HuH-7.5 (cell line): ENCODE results near the gene CCDC85A.
"Not testable (repeated sequence)": the region's sequence is repeated elsewhere in the genome, so short reads cannot be mapped to it uniquely, and the experiment has no call there.

Experiments
- DNase-seq: peaks from one replicate; pipeline ENCODE4 v3.0.0; 2011; ENCODE audit warnings: low spot score

Gene CCDC85A

DNA sequence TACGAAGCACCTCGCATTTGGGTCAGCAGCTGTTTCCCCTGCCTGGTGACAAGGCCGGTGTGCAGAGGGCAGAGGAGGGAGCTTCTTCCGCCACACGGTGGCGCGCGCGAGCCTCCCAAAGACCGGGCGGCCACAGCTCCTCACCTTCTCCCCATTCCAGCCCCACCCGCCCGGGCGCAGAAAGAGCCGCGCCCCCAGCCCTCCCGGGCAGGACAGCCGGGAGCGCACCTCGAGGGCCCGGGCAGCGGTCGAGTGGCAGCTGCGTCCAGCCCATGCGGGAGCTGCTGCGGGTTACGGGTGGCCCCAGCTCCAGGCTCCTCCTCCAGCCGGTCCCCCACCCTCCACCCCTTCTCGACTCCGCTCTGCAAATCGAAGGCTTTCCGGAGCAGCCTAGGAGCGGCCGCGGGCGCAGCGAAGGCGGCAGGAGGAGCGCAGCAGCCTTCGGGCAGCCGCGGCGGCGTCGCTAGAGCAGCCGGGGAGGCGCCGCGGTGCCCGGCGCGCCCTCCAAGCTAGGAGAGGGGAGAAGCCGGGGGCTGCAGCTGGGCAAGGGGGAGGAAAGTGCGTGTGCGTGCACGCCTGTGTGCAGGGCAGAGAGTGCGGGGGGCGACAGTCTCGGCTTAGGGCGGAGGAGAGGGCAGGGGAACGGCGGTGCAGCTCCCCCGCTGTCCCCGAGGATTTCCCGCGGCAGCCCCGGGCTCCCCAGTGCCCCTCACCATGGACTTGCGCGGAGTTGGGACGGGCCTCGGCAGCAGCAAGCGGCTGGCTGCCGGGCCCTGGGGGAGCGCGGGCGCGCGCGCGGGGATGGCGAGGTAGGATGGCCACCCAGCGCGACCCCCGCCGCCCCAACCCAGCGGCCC, at the start of gene CCDC85A:
TSS of gene CCDC85A (plus strand) at position 348 of the 857 bp plus-strand sequence. CDS start 635 bp downstream, outside the sequence.
- peak; percentile 88 for DNase-seq

DNA sequence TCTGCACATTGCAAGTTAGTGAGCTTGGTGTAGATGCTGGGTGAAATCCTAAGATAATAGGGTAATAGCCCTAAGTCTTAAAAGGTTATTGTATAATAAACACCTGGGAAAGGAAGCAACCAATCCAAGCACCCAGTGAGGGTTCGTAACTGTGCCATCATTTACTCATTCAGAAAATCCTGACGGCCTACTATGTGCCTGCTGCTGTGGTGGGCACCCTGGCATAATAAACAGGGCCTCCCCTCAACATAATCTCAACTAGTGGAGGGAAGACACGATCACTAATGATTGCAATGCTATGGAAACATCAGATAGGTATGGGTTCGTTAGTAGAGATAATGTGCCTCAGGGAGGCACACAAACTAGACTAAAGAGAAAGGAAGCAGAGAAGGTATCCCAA, 48.9 kb upstream of the CCDC85A start:
- DNase-seq: no peak

DNA sequence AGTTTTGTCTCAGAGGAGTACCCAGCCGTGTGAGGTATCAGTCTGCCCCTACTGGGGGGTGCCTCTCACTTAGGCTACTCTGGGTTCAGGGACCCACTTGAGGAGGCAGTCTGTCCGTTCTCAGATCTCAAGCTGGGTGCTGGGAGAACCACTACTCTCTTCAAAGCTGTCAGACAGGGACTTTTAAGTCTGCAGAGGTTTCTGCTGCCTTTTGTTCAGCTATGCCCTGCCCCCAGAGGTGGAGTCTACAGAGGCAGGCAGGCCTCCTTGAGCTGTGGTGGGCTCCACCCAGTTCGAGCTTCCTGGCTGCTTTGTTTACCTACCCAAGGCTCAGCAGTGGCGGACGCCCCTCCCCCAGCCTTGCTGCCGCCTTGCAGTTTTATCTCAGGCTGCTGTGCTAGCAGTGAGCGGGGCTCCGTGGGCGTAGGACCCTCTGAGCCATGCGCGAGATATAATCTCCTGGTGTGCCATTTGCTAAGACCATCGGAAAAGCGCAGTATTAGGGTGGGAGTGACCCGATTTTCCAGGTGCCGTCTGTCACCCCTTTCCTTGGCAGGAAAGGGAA, 41.2 kb upstream of the CCDC85A start:
- DNase-seq: not testable (repeated sequence)

DNA sequence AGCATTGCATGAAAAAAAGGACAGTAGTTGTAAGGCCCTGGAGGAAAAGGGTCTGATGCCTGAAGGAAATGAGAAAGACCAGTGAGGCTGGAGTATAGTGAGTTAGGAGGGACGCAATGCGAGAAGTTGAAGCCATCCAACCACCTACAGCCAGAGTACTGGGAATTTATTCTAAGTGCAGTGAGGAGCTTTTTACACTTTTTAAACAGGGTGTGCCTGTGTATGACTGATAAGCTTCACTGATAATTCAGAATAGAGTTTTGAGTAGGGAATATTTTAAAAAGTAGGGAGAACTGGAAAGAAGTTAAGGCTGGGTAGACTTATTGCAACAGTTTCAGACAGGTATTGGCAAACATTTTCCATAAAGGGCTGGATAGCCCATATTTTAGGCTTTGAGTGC, 35.9 kb upstream of the CCDC85A start:
- no peak for DNase-seq

DNA sequence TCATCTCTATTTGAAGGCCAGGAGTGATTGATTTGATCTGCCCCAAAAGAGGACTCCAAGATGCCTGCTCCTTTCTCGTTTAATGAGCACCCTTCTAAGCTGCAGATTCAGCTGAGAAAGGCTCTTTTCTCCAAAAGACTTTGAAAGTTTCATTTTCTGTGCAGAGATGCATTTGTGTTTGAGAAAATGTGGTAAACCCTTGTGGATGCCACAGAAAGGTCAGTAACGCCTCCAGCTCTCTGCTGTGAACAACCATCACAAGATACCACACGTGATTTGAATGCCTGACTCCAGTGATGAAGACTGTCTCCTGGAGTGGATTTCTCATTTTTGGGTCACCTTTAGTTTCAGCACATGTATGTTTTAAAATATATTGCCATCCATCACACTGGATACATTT, 35.0 kb upstream of the CCDC85A start:
- DNase-seq: no peak

DNA sequence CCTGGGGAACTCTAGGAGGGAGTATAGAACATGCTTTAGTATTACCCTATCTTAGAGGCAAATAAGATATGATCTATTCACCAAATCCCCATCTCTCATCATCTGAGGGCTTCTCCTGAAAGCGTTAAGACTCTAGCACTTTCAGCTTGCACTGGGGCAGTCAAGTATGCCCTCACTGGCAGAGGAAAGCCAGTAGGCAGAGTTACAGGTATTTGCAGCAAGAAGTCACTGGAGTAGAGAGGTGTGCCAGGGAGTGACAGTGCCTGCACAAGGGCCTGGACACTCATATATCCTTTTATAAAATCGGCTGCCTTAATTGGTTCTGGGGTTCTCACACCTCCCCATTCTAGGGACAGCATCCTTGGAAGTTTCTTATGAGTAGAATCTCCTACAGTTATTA, 31.9 kb upstream of the CCDC85A start:
- DNase-seq: no peak

DNA sequence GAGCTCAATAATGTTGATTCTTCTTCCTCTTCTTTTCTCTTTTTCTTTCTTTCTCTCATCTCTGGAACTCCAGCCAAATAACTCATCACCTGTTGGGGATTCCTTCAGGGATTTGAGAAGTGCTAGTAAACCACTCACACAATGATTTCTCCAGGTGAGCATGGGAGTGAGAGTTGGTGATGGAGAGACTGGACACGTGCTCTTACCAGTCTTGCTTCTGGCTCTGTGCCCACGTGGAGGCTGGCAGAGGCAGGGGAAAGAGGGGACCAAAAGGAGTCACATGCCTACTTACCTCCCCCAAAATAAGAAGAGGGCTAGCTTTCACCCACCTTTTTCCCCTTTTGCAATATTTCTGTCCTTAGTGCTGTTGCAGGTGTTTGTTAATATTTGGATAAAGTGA, 28.6 kb upstream of the CCDC85A start:
- DNase-seq: no peak

DNA sequence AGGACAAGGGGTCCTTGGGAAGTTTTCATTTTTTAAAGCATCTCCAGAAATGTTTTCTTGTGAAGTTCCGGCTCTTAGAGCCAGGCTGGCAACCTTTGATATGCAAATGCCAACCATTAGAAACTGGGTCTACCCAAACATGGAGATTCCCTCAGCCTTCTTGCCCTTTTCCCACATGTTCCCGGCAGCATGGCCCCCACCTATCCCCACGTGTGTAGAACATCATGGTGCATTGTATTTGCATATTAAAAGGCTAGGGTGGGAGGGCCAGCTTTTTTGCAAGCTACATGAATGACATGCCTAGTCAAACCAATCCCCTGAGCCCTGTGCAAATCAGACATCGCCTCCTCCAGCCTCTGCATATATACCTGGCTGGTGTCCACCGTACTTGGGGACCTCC, 23.9 kb upstream of the CCDC85A start:
- not testable (repeated sequence) for DNase-seq

DNA sequence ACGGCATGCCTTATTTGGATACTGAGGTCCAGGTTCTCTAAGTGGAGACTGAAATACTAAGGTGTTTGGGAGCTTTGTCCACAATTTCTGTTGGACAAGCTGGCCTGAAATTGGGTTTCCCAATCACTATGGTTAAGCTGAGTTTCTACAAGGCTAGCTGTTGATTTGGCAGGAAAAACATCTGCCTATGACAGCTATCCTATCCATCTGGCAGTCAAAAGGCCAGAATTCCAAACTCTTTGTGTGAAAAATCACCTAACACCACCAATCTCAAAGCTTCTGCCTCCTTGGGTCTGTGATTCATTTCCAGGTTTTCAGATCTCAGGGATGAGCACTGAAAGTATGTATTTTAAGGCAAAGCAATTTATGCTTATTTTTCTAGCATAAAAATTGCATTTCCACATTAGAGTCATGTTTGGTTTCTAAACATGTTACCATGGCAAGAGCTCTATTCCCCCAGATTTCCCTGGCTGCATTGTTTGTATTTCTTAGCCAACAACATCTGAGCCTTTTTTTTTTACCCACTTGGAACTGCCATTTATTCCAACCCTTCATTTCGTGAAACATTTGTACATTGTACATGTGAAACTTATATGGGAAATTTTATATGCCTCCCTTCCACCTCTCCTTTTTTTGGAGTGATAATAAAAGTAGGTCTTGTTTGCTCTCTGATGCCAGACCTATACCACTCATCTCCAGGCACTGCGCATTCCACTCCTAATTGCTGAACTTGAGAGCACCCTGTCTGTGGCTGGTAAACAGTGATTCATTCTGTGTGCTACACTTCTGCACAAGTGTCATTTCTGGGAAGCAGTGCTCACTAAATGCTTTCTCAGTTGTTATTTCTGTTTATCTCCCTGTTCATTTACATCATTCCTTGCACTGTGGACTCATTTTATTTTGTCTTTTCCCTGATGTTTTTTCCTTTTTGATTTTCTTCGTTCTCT, 15.9 kb upstream of the CCDC85A start:
- DNase-seq: no peak

DNA sequence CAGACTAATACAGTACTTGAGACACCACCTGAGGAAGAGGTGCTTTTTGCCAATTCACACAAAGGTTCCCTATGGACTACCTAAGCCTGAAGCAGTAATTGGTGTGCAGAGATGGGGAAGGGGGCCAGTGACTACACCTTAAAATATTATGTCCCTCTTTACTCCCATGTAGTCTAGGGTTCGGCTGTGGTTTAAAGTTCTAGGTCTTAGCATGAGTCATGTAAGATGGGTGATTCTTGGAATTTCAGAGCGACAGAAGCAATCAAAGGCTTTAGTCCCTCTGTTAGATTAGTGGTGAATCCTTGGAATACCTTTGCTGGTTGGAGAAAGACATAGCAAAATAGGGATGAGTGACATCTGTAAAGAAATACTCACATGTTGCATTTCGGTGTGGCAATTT, 14.3 kb upstream of the CCDC85A start:
- DNase-seq: no peak

DNA sequence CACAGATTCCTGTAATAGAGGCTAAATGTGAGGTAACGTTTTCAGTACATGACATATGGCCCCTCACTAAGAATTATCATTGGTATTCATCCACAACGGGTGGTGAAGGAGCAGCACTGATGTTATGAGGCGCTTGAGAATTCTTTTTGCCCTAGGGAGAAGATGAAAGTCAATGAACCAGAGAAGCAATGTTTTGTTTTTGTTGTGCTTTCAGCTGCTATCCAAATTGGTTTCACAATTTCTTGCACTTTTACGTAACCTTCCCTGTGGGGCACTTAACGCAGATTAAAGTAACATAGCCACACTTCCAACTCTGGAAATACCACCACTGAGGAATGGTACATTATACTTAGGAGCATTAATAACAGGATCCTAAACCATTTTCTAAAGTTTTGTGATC, 13.3 kb upstream of the CCDC85A start:
- no peak for DNase-seq

DNA sequence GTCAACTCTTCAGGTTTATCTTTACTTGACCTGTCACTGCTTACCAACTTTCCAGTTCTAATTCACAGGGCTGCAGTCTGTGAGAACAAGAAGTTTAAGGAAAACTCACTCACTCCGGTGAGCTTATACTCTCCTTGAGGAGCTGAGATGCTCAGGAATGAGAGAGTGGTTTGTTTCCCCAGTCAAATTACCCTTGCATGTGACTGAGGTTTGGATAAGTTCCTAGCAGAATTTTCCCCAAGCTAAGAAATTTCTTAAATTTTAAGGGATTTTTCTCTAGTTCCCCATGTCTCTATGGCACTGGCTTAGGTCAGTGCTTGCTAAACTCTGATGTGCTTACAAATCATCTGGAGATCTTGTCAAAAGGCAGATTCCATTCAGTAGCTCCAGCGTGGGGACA, 12.8 kb upstream of the CCDC85A start:
- no peak for DNase-seq

DNA sequence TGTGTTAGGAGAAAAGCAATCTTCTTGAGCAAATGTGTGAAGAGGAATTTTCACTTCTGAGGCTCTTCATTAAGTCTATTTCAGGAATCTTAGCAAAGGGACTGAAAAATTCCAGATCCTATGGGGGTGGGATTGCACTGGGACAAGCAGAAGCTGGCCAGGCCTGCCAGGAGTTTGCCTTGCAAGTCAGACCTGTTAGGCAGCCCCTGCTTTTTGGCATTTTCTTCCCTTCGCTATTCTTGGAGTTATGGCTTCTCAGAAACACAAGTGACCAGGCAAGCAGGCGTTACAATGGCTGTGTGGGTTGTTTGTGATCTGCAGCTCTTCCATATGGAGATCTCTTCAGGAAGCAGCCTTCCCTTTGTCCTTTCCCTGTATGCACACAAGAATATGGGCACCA, 8.0 kb upstream of the CCDC85A start:
- DNase-seq: no peak

DNA sequence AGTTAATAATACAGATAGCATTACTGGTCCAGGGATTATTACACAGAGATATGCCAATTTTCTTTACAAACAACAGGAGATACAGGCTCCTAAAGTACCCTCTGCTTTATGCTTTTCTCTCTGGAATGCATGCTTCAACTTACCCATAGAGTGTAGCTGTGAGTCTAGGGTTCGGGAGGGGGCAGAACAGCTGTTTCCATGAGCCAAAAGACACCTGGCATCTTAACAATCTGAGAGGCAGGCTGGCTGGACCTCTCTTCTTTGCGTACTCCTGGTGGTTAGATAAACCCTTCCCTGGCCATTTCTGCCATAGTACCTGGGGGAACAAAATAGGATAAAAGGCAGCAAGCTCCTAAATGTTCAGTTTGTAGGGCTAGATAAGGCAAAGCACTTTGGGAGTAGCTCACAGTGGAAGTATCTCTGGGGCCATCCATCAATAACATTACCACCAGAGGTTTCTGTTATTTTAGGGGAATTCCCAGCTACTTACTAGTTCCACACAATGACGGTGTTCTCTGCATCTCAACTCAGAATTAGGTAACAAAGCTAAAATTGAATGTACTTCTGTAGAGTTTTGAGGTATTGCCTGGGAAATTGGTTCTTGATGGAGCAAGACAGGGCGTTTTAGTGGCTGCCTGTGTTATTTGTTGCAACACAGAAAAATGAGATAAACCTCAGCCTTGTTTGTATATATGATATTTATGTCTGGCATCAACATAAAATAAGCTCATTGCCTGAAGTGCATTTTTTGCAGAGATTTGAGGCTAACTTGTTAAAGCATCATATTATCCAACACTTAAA, 6.2 kb upstream of the CCDC85A start:
- DNase-seq: no peak

DNA sequence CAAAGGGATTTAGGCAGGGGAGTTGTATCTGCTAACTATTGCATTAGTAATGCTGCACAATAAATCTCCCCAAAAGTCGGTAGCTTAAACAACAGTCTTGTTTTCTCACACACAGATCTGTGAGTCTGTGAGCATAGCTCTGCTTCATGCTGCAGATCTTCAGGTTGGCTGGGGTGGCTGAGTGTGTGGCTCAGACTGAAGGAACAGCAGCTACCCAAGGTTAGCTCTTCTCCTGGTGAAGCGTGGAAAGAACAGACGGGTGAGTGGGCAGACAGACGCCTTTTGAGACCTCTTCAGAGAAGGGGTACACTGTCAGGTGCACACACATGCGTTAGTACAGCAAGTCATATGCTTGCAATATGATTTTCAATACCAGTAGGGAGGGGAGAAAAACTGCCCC, 3.9 kb upstream of the CCDC85A start:
- DNase-seq: no peak

DNA sequence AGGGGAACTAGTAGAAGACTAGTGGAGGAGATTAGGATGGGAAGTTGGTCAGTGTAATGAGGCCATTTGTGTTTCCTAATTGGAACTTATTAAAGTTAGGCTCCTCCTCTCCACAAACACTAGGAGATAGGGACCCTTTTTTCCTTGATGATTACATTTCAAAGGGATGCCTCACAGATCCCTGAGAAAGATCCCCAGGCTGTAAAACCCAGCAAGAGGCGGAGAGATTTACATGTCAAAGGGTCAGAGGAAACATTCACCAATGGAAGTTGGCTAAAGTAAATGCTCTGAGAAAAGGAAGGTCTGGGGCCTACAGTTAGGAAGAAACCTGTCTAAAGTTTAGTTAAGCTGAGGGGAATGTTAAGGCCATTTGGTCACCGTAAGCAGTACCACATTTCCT, 1.4 kb upstream of the CCDC85A start:
- no peak for DNase-seq

DNA sequence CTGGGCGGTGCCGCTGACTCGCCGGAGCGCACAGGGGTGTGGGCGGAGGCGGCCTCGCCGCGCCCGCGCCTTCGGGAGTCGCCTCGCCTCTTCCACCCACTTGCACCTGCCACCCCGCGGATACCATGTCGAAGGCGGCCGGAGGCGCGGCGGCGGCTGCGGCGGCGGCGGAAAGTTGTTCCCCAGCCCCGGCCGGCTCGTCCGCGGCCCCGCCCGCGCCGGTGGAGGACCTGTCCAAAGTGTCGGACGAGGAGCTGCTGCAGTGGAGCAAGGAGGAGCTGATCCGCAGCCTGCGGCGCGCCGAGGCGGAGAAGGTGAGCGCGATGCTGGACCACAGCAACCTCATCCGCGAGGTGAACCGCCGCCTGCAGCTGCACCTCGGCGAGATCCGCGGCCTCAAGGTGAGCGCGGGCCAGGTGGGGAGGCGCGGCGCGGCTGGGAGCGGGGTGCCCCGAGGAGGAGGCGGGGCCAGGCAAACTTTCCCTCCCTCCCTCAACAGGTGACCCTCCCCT, 766 bp downstream of the CCDC85A start:
- DNase-seq: no peak

DNA sequence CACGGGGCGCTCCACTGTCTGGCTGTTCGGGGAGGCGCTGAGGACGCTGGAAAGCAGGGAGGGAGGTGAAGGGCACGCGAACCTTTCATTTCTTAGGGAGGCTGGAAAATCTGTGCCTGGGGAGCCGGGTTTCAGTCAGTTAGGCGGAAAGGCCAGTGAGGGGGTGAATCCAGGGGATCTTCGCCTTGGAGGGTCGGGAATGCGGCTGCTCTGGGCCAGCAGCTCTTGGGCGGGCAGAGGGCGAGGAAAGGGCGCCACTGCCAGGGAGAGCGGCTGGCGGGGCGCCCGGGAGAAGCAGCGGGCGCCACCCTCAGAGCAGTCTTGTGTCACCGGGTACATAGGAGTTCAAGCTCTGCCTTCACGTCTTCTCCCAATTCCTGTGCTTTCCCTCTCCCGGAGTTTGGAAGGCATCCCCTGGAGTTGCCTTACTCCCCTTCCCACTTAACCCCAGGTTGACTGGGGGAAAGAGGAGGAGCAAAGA, 1.4 kb downstream of the CCDC85A start:
- no peak for DNase-seq

DNA sequence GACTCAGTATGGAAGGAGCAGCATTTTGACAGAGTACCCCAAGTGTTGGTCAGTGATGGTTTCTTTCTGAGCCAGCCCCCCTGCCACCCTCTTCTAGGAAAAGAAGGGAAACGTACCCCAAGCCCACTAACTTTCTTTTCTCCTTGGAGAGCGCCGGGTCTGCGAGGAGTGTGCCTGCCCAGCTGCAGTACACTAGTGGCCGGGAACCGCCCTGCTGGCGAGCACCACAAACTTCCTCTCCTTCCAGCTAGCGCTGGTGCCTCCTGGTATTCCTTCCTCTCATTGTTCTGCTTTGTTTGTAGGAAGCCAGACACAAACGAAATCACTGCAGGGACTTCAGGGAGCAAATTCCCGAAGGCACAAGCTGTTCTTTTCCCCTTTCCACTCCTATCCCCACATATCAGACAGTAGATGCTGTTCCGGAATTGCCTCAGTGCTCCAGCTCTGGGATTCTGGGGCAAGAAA, 1.8 kb downstream of the CCDC85A start:
- DNase-seq: peak; percentile 25

DNA sequence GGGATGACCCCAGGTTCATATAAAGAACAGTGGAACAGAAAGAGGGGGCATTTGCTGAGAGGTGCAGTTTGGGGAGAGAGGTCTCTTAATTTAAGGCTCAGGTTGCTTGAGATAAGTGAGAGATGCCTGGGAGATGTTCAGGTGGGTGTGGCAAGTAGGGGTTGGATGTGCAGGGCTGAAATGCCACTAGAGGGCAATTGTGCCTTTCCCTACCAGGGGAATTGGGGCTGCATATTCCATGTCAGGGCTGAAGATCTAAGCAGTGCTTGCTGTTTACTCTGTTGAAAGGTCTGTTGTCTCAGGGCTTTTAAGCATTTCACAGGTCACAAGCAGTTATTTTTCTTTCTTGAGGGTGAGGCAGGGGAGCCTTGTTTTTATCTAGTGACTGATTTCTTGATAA, 7.8 kb downstream of the CCDC85A start:
- DNase-seq: peak; percentile 56

DNA sequence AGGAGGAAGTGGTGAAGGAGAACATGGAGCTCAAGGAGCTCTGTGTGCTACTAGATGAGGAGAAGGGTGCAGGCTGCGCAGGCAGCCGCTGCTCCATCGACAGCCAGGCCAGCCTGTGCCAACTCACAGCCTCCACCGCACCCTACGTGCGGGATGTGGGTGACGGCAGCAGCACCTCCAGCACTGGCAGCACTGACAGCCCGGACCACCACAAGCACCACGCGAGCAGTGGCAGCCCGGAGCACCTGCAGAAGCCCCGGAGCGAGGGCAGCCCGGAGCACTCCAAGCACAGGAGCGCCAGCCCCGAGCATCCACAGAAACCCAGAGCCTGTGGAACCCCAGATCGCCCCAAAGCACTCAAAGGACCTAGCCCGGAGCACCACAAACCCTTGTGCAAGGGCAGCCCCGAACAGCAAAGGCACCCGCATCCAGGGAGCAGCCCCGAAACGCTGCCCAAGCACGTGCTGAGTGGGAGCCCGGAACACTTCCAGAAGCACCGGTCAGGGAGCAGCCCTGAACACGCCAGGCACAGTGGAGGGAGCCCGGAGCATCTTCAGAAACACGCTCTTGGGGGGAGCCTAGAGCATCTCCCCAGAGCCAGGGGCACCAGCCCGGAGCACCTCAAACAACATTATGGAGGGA, 9.0 kb downstream of the CCDC85A start:
- DNase-seq: no peak
